ENCODE results near the gene HCFC1R1. TPM values are rescaled to one million over a fixed set of nuclear protein-coding genes. Genes with fewer than 3 reads are reported as not detected.

Gene HCFC1R1
- total RNA-seq, 4 donors from 2014 or later: 17.9 to 32.4 (median 18.4) TPM

GRCh38 chr16:2982402-2982801 is 41.3 kb downstream of the HCFC1R1 start:
- H3K4me1 ChIP-seq: peaks cover 15 to 77% (median 34%) of the 10 kb centered on the region in 3 donors
- H3K36me3 ChIP-seq: no peaks in the 10 kb centered on the region
- H3K27ac ChIP-seq: no peak overlapping the region
- H3K4me3 ChIP-seq: no peak overlapping the region
- intact Hi-C loops (cut with DNase I): no loop called here
- H3K27me3 ChIP-seq: peaks cover 0 to 26% (median 0%) of the 10 kb centered on the region in 4 donors
- H3K9me3 ChIP-seq: no peaks in the 10 kb centered on the region
- WGBS, 2 donors: 87 to 89% methylated on average over 5 of the region's 5 CpGs
- no peak for DNase-seq
- TF ChIP-seq CTCF (IDR thresholded peaks at IDR 0.05): no peak
- no peak for TF ChIP-seq POLR2A (IDR thresholded peaks at IDR 0.05)

GRCh38 chr16:2981899-2982250 is 41.9 kb downstream of the HCFC1R1 start:
- H3K36me3 ChIP-seq: no peaks in the 10 kb centered on the region
- H3K9me3 ChIP-seq: no peaks in the 10 kb centered on the region
- no peak for DNase-seq
- TF ChIP-seq CTCF (IDR thresholded peaks at IDR 0.05) (no peak), POLR2A (IDR thresholded peaks at IDR 0.05) (no peak)
- peaks cover 0 to 20% (median 0%) of the 10 kb centered on the region in 4 donors for H3K27me3 ChIP-seq
- H3K27ac ChIP-seq: no peak overlapping the region
- intact Hi-C loops (cut with DNase I): no loop called here
- 47 to 54% methylated on average over 2 to 3 of the region's 4 CpGs for WGBS, 2 donors
- H3K4me1 ChIP-seq: peaks cover 15 to 81% (median 34%) of the 10 kb centered on the region in 3 donors
- no peak overlapping the region for H3K4me3 ChIP-seq

- 72 to 73% methylated on average over 18 to 29 of the region's 33 CpGs for WGBS, 2 donors
- no peaks in the 10 kb centered on the region for H3K9me3 ChIP-seq
- no peak overlapping the region for H3K27ac ChIP-seq
- intact Hi-C loops (cut with DNase I): no loop called here
- H3K4me1 ChIP-seq: peaks cover 15 to 77% (median 34%) of the 10 kb centered on the region in 3 donors
- H3K36me3 ChIP-seq: no peaks in the 10 kb centered on the region
- TF ChIP-seq POLR2A (IDR thresholded peaks at IDR 0.05) (no peak), CTCF (IDR thresholded peaks at IDR 0.05) (no peak)
- peak overlapping the region in 3 of 4 donors; percentile 62 to 90 (median 63) for H3K4me3 ChIP-seq
- peaks cover 0 to 16% (median 0%) of the 10 kb centered on the region in 4 donors for H3K27me3 ChIP-seq
- DNase-seq: no peak
These were observed 42.4 kb downstream of the HCFC1R1 start for GRCh38 chr16:2981177-2981898.

GRCh38 chr16:2980227-2981176 is 43.2 kb downstream of the HCFC1R1 start, which contains the start of gene PKMYT1:
TSS of gene PKMYT1 (minus strand) at chr16:2980446. CDS start at chr16:2979657, 789 bp downstream.
- Histone ChIP-seq H3K4me1 (peaks cover 15 to 68% (median 29%) of the 10 kb centered on the region in 3 donors), H3K36me3 (no peaks in the 10 kb centered on the region), H3K27ac (peak within 1 kb of the TSS; percentile 87 to 92 (median 89)), H3K4me3 (peak within 1 kb of the TSS; percentile 62 to 90 (median 66)), H3K27me3 (peaks cover 0 to 16% (median 0%) of the 10 kb centered on the region in 4 donors), H3K9me3 (no peaks in the 10 kb centered on the region)
- no peak for DNase-seq
- WGBS, 2 donors: 11 to 73% methylated on average over 7 to 51 of the region's 91 CpGs
- intact Hi-C loops (cut with DNase I): no loop called here
- peak in 3 of 4 donors; percentile 81 to 98 (median 93) for TF ChIP-seq POLR2A (IDR thresholded peaks at IDR 0.05)
- TF ChIP-seq CTCF (IDR thresholded peaks at IDR 0.05): no peak
